ENCODE measurements around the gene CKAP2L.

Gene CKAP2L

GRCh38 chr2:112713926-112714325 lies 50.5 kb downstream of the CKAP2L start:
- Mint-ChIP-seq H3K9me3 (peaks cover 5% of the 10 kb centered on the region), H3K36me3 (ENCODE audit: low read depth) (no peaks in the 10 kb centered on the region), H3K27ac (no peak overlapping the region), H3K4me1 (peaks cover 13% of the 10 kb centered on the region), H3K27me3 (ENCODE audit: low read depth, poor library complexity) (peaks cover 29% of the 10 kb centered on the region), H3K4me3 (no peak overlapping the region)
- DNase-seq = no peak
- TF ChIP-seq CTCF (IDR thresholded peaks at IDR 0.05) = no peak

- no peak for DNase-seq
- Mint-ChIP-seq H3K27me3 (ENCODE audit: low read depth, poor library complexity) (peaks cover 26% of the 10 kb centered on the region), H3K36me3 (ENCODE audit: low read depth) (no peaks in the 10 kb centered on the region), H3K27ac (no peak overlapping the region), H3K9me3 (peaks cover 5% of the 10 kb centered on the region), H3K4me1 (peaks cover 13% of the 10 kb centered on the region), H3K4me3 (no peak overlapping the region)
- TF ChIP-seq CTCF (IDR thresholded peaks at IDR 0.05) = no peak
Measured at GRCh38 chr2:112713585-112713925, 50.9 kb downstream of the CKAP2L start.

GRCh38 chr2:112712903-112713584 lies 51.4 kb downstream of the CKAP2L start:
- no peak for DNase-seq
- no peak overlapping the region for H3K27ac Mint-ChIP-seq
- no peak for TF ChIP-seq CTCF (IDR thresholded peaks at IDR 0.05)
- H3K4me3 Mint-ChIP-seq = no peak overlapping the region
- peaks cover 5% of the 10 kb centered on the region for H3K9me3 Mint-ChIP-seq
- peaks cover 21% of the 10 kb centered on the region for H3K27me3 Mint-ChIP-seq (ENCODE audit: low read depth, poor library complexity)
- no peaks in the 10 kb centered on the region for H3K36me3 Mint-ChIP-seq (ENCODE audit: low read depth)
- H3K4me1 Mint-ChIP-seq = peaks cover 13% of the 10 kb centered on the region

- TF ChIP-seq CTCF (IDR thresholded peaks at IDR 0.05) = no peak
- Mint-ChIP-seq H3K4me3 (no peak overlapping the region), H3K27ac (no peak overlapping the region), H3K4me1 (peaks cover 13% of the 10 kb centered on the region), H3K9me3 (peaks cover 3% of the 10 kb centered on the region), H3K27me3 (ENCODE audit: low read depth, poor library complexity) (peaks cover 18% of the 10 kb centered on the region), H3K36me3 (ENCODE audit: low read depth) (no peaks in the 10 kb centered on the region)
- DNase-seq = no peak
Measured at GRCh38 chr2:112712465-112712864, 51.9 kb downstream of the CKAP2L start.

GRCh38 chr2:112710956-112711750 lies 53.3 kb downstream of the CKAP2L start:
- Mint-ChIP-seq H3K27me3 (ENCODE audit: low read depth, poor library complexity) (peaks cover 17% of the 10 kb centered on the region), H3K27ac (no peak overlapping the region), H3K36me3 (ENCODE audit: low read depth) (no peaks in the 10 kb centered on the region), H3K9me3 (no peaks in the 10 kb centered on the region), H3K4me3 (no peak overlapping the region), H3K4me1 (peaks cover 13% of the 10 kb centered on the region)
- DNase-seq = no peak
- no peak for TF ChIP-seq CTCF (IDR thresholded peaks at IDR 0.05)
